GM19328 (cell line): ENCODE measurements around the gene MEGF8.

Experiments
- ATAC-seq: cut with Tn5 transposase; IDR thresholded peaks from one replicate; pipeline ENCODE4 v1.9.1; 2021; ENCODE audit warnings: mild to moderate bottlenecking, moderate library complexity; ENCODE audit not compliant: unreplicated experiment

Gene MEGF8

GRCh38 chr19:42303101-42303464, 22.4 kb upstream of the MEGF8 start:
- no peak for ATAC-seq

DNA sequence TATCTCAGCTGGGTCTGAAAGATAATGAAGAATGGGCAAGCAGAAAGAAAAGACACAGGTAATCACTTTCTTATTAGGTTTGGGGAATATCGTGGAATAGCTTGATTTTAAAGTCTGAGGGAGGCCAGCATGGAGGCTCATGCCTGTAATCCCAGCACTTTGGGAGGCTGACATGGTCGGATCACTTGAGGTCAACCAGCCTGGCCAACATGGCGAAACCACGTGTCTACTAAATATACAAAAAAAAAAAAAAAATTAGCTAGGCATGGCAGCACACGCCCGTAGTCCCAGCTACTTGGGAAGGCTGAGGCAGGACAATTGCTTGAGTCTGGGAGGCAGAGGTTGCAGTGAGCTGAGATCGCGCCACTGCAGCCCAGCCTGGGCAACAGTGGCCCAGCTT, 21.6 kb upstream of the MEGF8 start:
- ATAC-seq: no peak

DNA sequence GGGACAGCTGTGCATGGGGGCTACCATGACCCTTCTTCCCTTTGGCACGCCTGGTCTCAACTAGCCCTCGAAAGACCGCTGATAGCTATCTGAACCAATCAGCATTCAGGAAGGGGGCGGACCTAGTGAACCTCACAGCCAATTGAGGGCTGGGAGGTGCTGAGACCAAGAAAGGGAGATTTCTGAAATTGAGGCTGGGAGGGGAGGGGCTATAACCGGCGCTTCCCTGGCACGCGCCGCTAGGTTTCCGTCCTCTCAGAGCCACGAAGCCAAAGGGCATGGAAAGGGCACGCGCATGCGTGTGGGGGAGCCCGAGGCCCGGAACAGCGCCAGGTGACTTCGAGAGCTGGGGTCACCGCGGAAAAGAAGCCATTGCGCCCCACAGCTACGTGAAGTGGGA, 18.8 kb upstream of the MEGF8 start:
- no peak for ATAC-seq

DNA sequence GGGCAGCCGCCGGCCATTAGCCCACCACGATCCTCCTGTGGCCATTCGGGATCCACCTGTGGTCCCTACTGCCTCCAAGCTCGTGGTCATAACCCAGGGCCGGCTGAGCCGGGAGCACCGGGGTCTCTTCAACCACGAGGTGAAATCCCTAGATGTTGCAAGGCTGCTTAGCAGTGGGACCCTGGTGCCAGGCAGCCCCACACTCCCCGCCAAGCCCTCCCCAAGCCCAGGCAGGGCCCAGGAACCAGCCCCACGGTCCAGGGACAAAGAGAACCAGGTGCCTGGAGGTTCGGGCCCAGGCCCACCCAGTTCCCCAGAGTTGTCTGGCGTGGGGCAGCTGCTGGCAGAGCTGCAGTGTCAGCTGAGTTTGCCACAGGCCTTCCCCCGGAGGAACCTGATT, 15.7 kb upstream of the MEGF8 start:
- no peak for ATAC-seq

DNA sequence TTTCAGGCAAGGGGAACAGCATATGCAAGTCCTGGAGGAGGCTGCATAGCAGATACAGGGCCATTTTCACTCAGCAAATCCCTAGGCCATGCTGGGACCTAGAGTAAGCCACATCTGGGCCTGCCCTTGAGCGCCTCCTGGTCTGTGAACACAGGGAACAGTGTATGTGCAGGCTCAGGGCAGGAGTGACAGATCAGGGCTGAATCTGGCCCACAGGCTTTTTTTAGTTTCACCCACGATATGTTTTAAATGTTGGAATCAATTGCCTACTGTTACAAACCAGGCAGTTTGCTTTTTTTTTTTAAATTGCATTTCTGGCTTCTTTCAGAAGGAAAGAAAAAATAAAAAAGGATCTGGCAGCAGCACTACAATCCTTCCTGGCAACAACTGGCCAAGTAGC, 13.8 kb upstream of the MEGF8 start:
- ATAC-seq: no peak

DNA sequence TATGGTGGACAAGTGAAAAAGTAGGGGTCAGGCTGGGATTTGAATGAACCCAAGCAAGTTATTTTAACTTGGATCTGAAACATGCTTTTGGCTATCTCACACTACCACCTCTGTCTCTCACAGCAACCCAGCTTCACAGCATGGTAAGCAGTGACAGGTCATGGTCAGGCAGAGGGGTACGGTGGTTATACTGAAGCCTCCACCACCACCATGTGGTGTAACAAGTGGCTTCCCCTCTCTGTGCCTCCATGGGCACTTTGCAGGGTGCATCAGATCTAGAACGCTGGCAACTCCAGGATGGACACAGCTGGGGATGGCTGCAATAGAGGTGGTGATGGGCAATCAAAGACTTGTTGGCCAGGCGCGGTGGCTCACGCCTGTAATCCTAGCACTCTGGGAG, 13.1 kb upstream of the MEGF8 start:
- ATAC-seq: no peak

GRCh38 chr19:42313096-42313839, 12.2 kb upstream of the MEGF8 start, which contains the start of gene TMEM145:
Gene TMEM145, plus strand, starts transcription at chr19:42313309. Its CDS starts 68 bp downstream, at chr19:42313377.
- ATAC-seq: no peak

DNA sequence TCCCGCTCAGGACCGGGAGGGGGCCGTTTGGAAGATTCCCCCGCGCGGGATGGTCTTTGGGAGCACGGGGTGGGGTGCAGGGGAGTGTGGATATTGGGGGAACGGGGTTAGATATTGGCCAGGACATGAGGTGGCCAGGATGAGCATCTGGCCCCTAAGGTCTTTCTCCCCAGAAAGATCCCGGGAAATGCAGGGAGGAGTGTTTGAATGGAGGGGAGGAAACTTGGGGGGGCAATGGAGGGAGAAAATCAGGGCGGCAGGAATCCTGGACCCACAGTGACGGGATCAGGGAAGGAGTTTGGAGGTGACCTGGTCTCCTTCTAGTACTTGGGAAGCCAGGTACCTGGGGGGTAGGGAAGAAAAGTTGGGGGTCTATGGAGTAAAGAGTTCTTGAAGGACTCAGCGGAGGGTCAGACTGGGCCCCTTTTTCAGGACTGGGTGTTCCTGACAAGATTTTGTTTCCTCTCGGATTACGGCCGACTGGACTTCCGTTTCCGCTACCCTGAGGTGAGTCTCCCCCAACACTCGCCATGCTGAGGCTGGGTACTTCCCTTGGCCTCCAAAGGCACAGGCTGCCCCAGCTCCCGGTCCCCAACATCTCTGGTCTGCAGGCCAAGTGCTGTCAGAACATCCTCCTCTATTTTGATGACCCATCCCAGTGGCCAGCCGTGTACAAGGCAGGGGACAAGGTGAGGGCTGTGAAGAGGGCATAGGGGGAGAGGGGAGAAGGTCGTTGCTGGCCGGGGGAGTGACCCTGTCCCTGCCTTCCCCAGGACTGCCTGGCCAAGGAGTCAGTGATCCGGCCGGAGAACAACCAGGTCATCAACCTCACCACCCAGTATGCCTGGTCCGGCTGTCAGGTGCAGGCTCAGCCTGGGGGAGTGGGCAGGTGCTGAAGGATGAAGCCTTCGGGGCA, 11.3 kb upstream of the MEGF8 start:
- no peak for ATAC-seq

GRCh38 chr19:42315024-42315423, 10.4 kb upstream of the MEGF8 start:
- no peak for ATAC-seq

GRCh38 chr19:42316223-42317211, 8.9 kb upstream of the MEGF8 start:
- no peak for ATAC-seq

GRCh38 chr19:42317535-42317934, 7.9 kb upstream of the MEGF8 start:
- no peak for ATAC-seq

- no peak for ATAC-seq
Observed at GRCh38 chr19:42322305-42322704, 3.1 kb upstream of the MEGF8 start.

- ATAC-seq: no peak
Observed at GRCh38 chr19:42323473-42323851, 2.0 kb upstream of the MEGF8 start.

GRCh38 chr19:42323852-42324654, 1.4 kb upstream of the MEGF8 start:
- no peak for ATAC-seq

- ATAC-seq: no peak
Observed at GRCh38 chr19:42324655-42325307, 654 bp upstream of the MEGF8 start.

DNA sequence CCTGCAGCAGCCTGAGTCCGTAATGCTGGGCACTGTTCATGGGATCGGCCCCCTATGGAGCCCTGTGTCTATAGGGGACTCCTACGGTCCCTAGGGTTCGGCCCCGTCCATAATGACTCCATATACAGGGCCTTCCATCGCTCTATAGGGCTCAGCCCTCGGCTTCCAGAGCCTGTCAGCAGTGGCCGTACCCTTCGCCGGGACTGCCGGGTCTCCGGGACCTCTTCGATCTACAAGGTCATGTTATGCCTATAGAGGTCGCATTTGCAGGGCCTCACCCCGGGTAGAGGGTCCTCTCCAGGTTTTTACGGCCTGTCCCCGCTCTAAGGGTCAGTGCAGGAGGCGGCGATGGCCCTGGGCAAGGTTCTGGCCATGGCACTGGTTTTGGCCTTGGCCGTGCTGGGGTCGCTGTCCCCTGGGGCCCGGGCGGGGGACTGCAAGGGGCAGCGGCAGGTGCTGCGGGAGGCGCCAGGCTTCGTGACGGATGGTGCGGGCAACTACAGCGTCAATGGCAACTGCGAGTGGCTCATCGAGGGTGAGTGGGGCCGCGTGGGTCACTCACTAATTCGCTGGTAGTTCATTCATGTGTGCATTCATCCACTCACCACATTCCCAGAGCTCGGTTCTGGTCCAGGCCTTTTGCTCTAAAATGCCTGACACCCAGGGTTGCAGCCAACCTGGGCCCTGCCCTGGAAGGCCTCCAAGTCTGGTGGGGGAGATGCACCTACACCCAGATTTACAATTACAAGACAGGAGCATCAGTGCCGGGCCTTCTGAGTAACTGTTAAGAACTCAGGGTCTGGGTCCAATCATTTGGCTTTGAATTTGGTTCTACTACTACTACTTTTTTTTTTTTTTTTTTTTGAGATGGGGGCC, 699 bp downstream of the MEGF8 start:
- peak; percentile 12 for ATAC-seq

DNA sequence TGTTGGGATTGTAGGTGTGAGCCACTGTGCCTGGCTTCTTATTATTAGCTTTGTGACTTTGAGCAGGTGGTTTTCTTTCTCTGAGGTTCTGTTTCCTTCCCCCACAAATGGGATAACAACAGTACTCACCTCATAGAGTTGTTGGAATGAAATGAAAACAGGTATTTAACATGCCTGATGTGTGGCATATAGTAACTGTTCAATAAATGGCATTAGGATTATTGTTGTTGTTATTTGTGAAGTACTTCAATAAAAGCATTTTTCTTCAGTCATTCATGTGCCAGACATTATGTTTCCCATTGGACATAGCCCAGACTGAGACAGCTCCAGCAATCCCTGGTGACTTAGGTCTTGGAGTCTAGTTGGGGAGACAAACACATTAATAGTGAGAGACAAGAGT, 1.5 kb downstream of the MEGF8 start:
- no peak for ATAC-seq

- no peak for ATAC-seq
Observed at GRCh38 chr19:42327381-42327780, 1.9 kb downstream of the MEGF8 start.

DNA sequence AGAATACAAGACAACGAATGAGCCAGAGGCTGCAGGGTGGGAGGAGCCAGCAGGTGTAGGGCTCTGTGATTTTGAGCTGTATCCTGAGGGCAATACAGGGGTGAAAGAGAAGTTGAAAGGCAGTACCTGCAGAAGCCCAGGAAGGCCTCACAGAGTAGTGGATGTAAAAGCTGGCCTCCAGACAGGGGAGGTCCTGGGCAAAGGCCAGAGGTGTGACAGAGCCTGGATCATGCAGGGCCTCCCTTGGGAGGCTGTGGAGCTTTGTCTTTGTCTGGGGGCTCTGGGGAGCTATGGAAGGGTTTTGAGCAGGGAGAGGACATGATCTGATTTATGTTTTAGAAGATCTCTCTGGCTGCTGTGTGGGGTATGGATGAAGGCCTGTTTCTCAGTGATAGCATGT, 2.7 kb downstream of the MEGF8 start:
- ATAC-seq: no peak
